Measurements from ENCODE around the gene CYS1.
"Not testable (repeated sequence)": the region's sequence is repeated elsewhere in the genome, so short reads cannot be mapped to it uniquely, and the experiment has no call there.

Gene CYS1

GRCh38 chr2:10094271-10094814, 14.1 kb upstream of the CYS1 start:
- no peaks in the 10 kb centered on the region for H3K9me2 ChIP-seq (ENCODE audit: low read depth, low read length)

GRCh38 chr2:10091889-10092244, 11.7 kb upstream of the CYS1 start:
- not testable (repeated sequence) for H4K20me1 ChIP-seq (ENCODE audit: insufficient read depth, low read length); H3K36me3 ChIP-seq (ENCODE audit: insufficient read depth, low read length); H3K9me2 ChIP-seq (ENCODE audit: low read depth, low read length); H3K4me1 ChIP-seq (ENCODE audit: insufficient read depth, low read length, severe bottlenecking); H3F3A ChIP-seq (ENCODE audit: insufficient read depth, low read length); H3K27ac ChIP-seq (ENCODE audit: low read depth, low read length, poor library complexity, severe bottlenecking); H3K4me2 ChIP-seq (ENCODE audit: low read length); H3K4me3 ChIP-seq (ENCODE audit: low read depth, low read length, poor library complexity, severe bottlenecking); H3K79me2 ChIP-seq (ENCODE audit: insufficient read depth, low read length); H3K9ac ChIP-seq (ENCODE audit: low read length); H3K9me3 ChIP-seq (ENCODE audit: low read length); H2AFZ ChIP-seq (ENCODE audit: low read length)
- H3K27me3 ChIP-seq (ENCODE audit: insufficient read depth, low read length) = peaks cover 13% of the 10 kb centered on the region; the same call in 1 of the 2 replicates

More at GRCh38 chr2:10094271-10094814, 14.1 kb upstream of the CYS1 start:
- Histone ChIP-seq H3K4me1 (ENCODE audit: insufficient read depth, low read length, severe bottlenecking) (no peaks in the 10 kb centered on the region), H3K9me3 (ENCODE audit: low read length) (0 out of 2 replicates have a peak, but pooled peaks cover 3% of the 10 kb centered on the region), H3K4me3 (ENCODE audit: low read depth, low read length, poor library complexity, severe bottlenecking) (no peak overlapping the region), H3K9ac (ENCODE audit: low read length) (no peak overlapping the region), H2AFZ (ENCODE audit: low read length) (no peak overlapping the region), H3K36me3 (ENCODE audit: insufficient read depth, low read length) (no peaks in the 10 kb centered on the region), H3K4me2 (ENCODE audit: low read length) (no peak overlapping the region), H3F3A (ENCODE audit: insufficient read depth, low read length) (no peaks in the 10 kb centered on the region), H3K79me2 (ENCODE audit: insufficient read depth, low read length) (no peaks in the 10 kb centered on the region), H3K27me3 (ENCODE audit: insufficient read depth, low read length) (peaks cover 15% of the 10 kb centered on the region), H3K27ac (ENCODE audit: low read depth, low read length, poor library complexity, severe bottlenecking) (no peak overlapping the region), H4K20me1 (ENCODE audit: insufficient read depth, low read length) (no peaks in the 10 kb centered on the region)
- TF ChIP-seq EZH2 (IDR thresholded peaks at IDR 0.05; ENCODE audit: borderline replicate concordance, low read length) = no peak
- TF ChIP-seq CTCF (IDR thresholded peaks at IDR 0.05; ENCODE audit: low read length) = no peak

GRCh38 chr2:10091182-10091888, 11.1 kb upstream of the CYS1 start:
- 0 out of 2 replicates have a peak, but pooled peaks cover 3% of the 10 kb centered on the region for H3K9me3 ChIP-seq (ENCODE audit: low read length)
- H3K4me1 ChIP-seq (ENCODE audit: insufficient read depth, low read length, severe bottlenecking) = no peaks in the 10 kb centered on the region
- H3K4me3 ChIP-seq (ENCODE audit: low read depth, low read length, poor library complexity, severe bottlenecking) = no peak overlapping the region
- no peak overlapping the region for H3K9ac ChIP-seq (ENCODE audit: low read length)
- TF ChIP-seq EZH2 (IDR thresholded peaks at IDR 0.05; ENCODE audit: borderline replicate concordance, low read length) (no peak), CTCF (IDR thresholded peaks at IDR 0.05; ENCODE audit: low read length) (no peak)
- peaks cover 13% of the 10 kb centered on the region; the same call in 1 of the 2 replicates for H3K27me3 ChIP-seq (ENCODE audit: insufficient read depth, low read length)
- no peak overlapping the region for H3K27ac ChIP-seq (ENCODE audit: low read depth, low read length, poor library complexity, severe bottlenecking)
- H4K20me1 ChIP-seq (ENCODE audit: insufficient read depth, low read length) = no peaks in the 10 kb centered on the region
- no peaks in the 10 kb centered on the region for H3K9me2 ChIP-seq (ENCODE audit: low read depth, low read length)
- no peak overlapping the region for H2AFZ ChIP-seq (ENCODE audit: low read length)
- no peaks in the 10 kb centered on the region for H3K36me3 ChIP-seq (ENCODE audit: insufficient read depth, low read length)
- H3K79me2 ChIP-seq (ENCODE audit: insufficient read depth, low read length) = no peaks in the 10 kb centered on the region
- no peaks in the 10 kb centered on the region for H3F3A ChIP-seq (ENCODE audit: insufficient read depth, low read length)
- H3K4me2 ChIP-seq (ENCODE audit: low read length) = peak overlapping the region; percentile 21; the same call in 1 of the 2 replicates

All from OCI-LY1 (cell line).